Putamen (tissue), 1 donor: Measurements from ENCODE around the gene WWOX.

ENCODE experiments used
- DNase-seq: peaks from one replicate; pipeline ENCODE4 v3.0.0-alpha.2; 2016; ENCODE audit warnings: low spot score

WWOX gene

GRCh38 chr16:78439646-78440045, 340.2 kb downstream of the WWOX start:
- no peak for DNase-seq

GRCh38 chr16:78441298-78441697, 341.8 kb downstream of the WWOX start:
- DNase-seq: no peak

GRCh38 chr16:78443542-78444364, 344.3 kb downstream of the WWOX start:
- DNase-seq: no peak

- no peak for DNase-seq
Measured at GRCh38 chr16:78445818-78446217, 346.4 kb downstream of the WWOX start.

- no peak for DNase-seq
Measured at GRCh38 chr16:78446486-78446885, 347.0 kb downstream of the WWOX start.

GRCh38 chr16:78446992-78447563, 347.6 kb downstream of the WWOX start:
- DNase-seq: no peak

GRCh38 chr16:78448658-78449271, 349.3 kb downstream of the WWOX start:
- no peak for DNase-seq

- DNase-seq: no peak
Measured at GRCh38 chr16:78450255-78450654, 350.8 kb downstream of the WWOX start.

GRCh38 chr16:78452025-78452555, 352.6 kb downstream of the WWOX start:
- DNase-seq: no peak

- DNase-seq: no peak
Measured at GRCh38 chr16:78455861-78456260, 356.4 kb downstream of the WWOX start.

- no peak for DNase-seq
Measured at GRCh38 chr16:78458588-78458987, 359.1 kb downstream of the WWOX start.

- no peak for DNase-seq
Measured at GRCh38 chr16:78460428-78460827, 361.0 kb downstream of the WWOX start.

GRCh38 chr16:78461087-78461486, 361.6 kb downstream of the WWOX start:
- DNase-seq: no peak

GRCh38 chr16:78461496-78462287, 362.2 kb downstream of the WWOX start:
- no peak for DNase-seq

GRCh38 chr16:78462288-78463208, 363.1 kb downstream of the WWOX start:
- DNase-seq: no peak

GRCh38 chr16:78463591-78463990, 364.1 kb downstream of the WWOX start:
- DNase-seq: no peak

- no peak for DNase-seq
Measured at GRCh38 chr16:78464833-78465232, 365.4 kb downstream of the WWOX start.

GRCh38 chr16:78465730-78466129, 366.3 kb downstream of the WWOX start:
- DNase-seq: no peak

GRCh38 chr16:78469787-78470186, 370.3 kb downstream of the WWOX start:
- DNase-seq: no peak

GRCh38 chr16:78473031-78473699, 373.7 kb downstream of the WWOX start:
- DNase-seq: no peak

- no peak for DNase-seq
Measured at GRCh38 chr16:78474762-78475161, 375.3 kb downstream of the WWOX start.
